ENCODE measurements around the gene LNPEP. TPM values are rescaled to one million over a fixed set of nuclear protein-coding genes. Genes with fewer than 3 reads are reported as not detected.

The LNPEP gene
- total and polyA plus RNA-seq, 2 donors (not counting 1 experiment from before 2014, with no cell fraction given) = 10.5 to 92.9 TPM

GRCh38 chr5:97071101-97071500, 135.2 kb downstream of the LNPEP start:
- Histone ChIP-seq H3K4me2 (replicated peaks; ENCODE audit: low read depth, low read length, poor library complexity, severe bottlenecking) (no peak overlapping the region), H3K4me3 (ENCODE audit: control extremely low read depth in 1 of 5, extremely low read depth in 1 of 5, insufficient read depth in 1 of 5, low read depth in 2 of 5, low read length in 4 of 5) (no peak overlapping the region), H4K20me1 (ENCODE audit: control insufficient read depth, insufficient read depth, low read length, poor library complexity, severe bottlenecking) (no peaks in the 10 kb centered on the region), H2AFZ (ENCODE audit: insufficient read depth, low read depth, low read length, poor library complexity, severe bottlenecking) (no peak overlapping the region), H3K27me3 (replicated peaks in 1 of 4; ENCODE audit: control extremely low read depth in 1 of 4, control insufficient read depth in 3 of 4, insufficient read depth in 4 of 4, low read length in 3 of 4) (no peaks in the 10 kb centered on the region), H3K9ac (ENCODE audit: low read length) (no peak overlapping the region), H3K79me2 (ENCODE audit: control insufficient read depth, insufficient read depth, low read length) (peaks cover 36% of the 10 kb centered on the region), H3K4me1 (ENCODE audit: control insufficient read depth in 2 of 2, insufficient read depth in 2 of 2, low read length in 2 of 2) (peaks cover 33 to 34% of the 10 kb centered on the region in 2 donors), H3K27ac (ENCODE audit: low read length in 2 of 2) (no peak overlapping the region), H3K9me3 (ENCODE audit: control extremely low read depth in 1 of 3, control insufficient read depth in 2 of 3, insufficient read depth in 1 of 3, low read length in 2 of 3) (no peaks in the 10 kb centered on the region), H3K36me3 (replicated peaks in 1 of 2; ENCODE audit: control extremely low read depth in 1 of 2, control insufficient read depth in 1 of 2, extremely low read depth in 1 of 2, insufficient read depth in 2 of 2, low read length in 1 of 2) (peaks cover 0 to 3% of the 10 kb centered on the region in 2 experiments)
- peaks cover 8% of the 10 kb centered on the region for H3K27me3 Mint-ChIP-seq
- DNase-seq (no peak), ATAC-seq (ENCODE audit: low read depth) (no peak)
- WGBS (ENCODE audit: insufficient coverage) = 72% methylated on average over 5 of the region's 8 CpGs
- no peak overlapping the region for H3K27ac Mint-ChIP-seq
- CTCF ChIA-PET = interaction anchor here (0.7 kb wide), 1 partner anchor 18 kb away, joined by 5 read pairs; no protein-coding TSS in a partner anchor
- H3K9me3 Mint-ChIP-seq (ENCODE audit: insufficient read depth) = no peaks in the 10 kb centered on the region
- H3K4me3 Mint-ChIP-seq = no peak overlapping the region
- TF ChIP-seq CTCF (IDR thresholded peaks at IDR 0.05) (no peak), EZH2 (IDR thresholded peaks at IDR 0.05; ENCODE audit: borderline replicate concordance, insufficient read depth, low read depth, low read length, poor library complexity, severe bottlenecking) (no peak)
- intact Hi-C loops (cut with micrococcal nuclease) = no loop called here
- POLR2A ChIA-PET = no interaction called here
- H3K4me1 Mint-ChIP-seq = peaks cover 34% of the 10 kb centered on the region

- POLR2A ChIA-PET = no interaction called here
- Histone ChIP-seq H3K4me1 (ENCODE audit: control insufficient read depth in 2 of 2, insufficient read depth in 2 of 2, low read length in 2 of 2) (peaks cover 34 to 42% of the 10 kb centered on the region in 2 donors), H3K36me3 (replicated peaks in 1 of 2; ENCODE audit: control extremely low read depth in 1 of 2, control insufficient read depth in 1 of 2, extremely low read depth in 1 of 2, insufficient read depth in 2 of 2, low read length in 1 of 2) (peaks cover 0 to 3% of the 10 kb centered on the region in 2 experiments), H3K9me3 (ENCODE audit: control extremely low read depth in 1 of 3, control insufficient read depth in 2 of 3, insufficient read depth in 1 of 3, low read length in 2 of 3) (no peaks in the 10 kb centered on the region), H3K27me3 (replicated peaks in 1 of 4; ENCODE audit: control extremely low read depth in 1 of 4, control insufficient read depth in 3 of 4, insufficient read depth in 4 of 4, low read length in 3 of 4) (no peaks in the 10 kb centered on the region), H3K79me2 (ENCODE audit: control insufficient read depth, insufficient read depth, low read length) (peaks cover 45% of the 10 kb centered on the region), H3K4me2 (replicated peaks; ENCODE audit: low read depth, low read length, poor library complexity, severe bottlenecking) (no peak overlapping the region), H3K9ac (ENCODE audit: low read length) (no peak overlapping the region), H2AFZ (ENCODE audit: insufficient read depth, low read depth, low read length, poor library complexity, severe bottlenecking) (no peak overlapping the region), H4K20me1 (ENCODE audit: control insufficient read depth, insufficient read depth, low read length, poor library complexity, severe bottlenecking) (no peaks in the 10 kb centered on the region), H3K4me3 (ENCODE audit: control extremely low read depth in 1 of 5, extremely low read depth in 1 of 5, insufficient read depth in 1 of 5, low read depth in 2 of 5, low read length in 4 of 5) (no peak overlapping the region), H3K27ac (ENCODE audit: low read length in 2 of 2) (no peak overlapping the region)
- no peaks in the 10 kb centered on the region for H3K9me3 Mint-ChIP-seq (ENCODE audit: insufficient read depth)
- ATAC-seq (ENCODE audit: low read depth) (no peak), DNase-seq (no peak)
- no peak overlapping the region for H3K4me3 Mint-ChIP-seq
- H3K27me3 Mint-ChIP-seq = peaks cover 8% of the 10 kb centered on the region
- WGBS (ENCODE audit: insufficient coverage) = no CpG with 5 or more reads among the region's 4 CpGs
- no peak for TF ChIP-seq EZH2 (IDR thresholded peaks at IDR 0.05; ENCODE audit: borderline replicate concordance, insufficient read depth, low read depth, low read length, poor library complexity, severe bottlenecking)
- TF ChIP-seq CTCF (IDR thresholded peaks at IDR 0.05) = no peak
- peaks cover 34% of the 10 kb centered on the region for H3K4me1 Mint-ChIP-seq
- H3K27ac Mint-ChIP-seq = no peak overlapping the region
- intact Hi-C loops (cut with micrococcal nuclease) = no loop called here
- CTCF ChIA-PET = interaction anchor here (0.5 kb wide), 1 partner anchor 1724 kb away, joined by 3 read pairs; no protein-coding TSS in a partner anchor
Measured at GRCh38 chr5:97071993-97072392, 136.1 kb downstream of the LNPEP start.

All from B cell (primary cell).